HL-60 (cell line): ENCODE results near the gene XPR1.
"Not testable (repeated sequence)": the region's sequence is repeated elsewhere in the genome, so short reads cannot be mapped to it uniquely, and the experiment has no call there.

ENCODE experiments used
- CTCF ChIP-seq: IDR thresholded peaks from one replicate; pipeline ENCODE4 v1.5.1; 2011; ENCODE audit warnings: low read length, control low read depth, inconsistent platforms; ENCODE audit not compliant: insufficient read depth
- GABPA ChIP-seq: IDR thresholded peaks from 2 replicates; pipeline ENCODE4 v1.6.1; 2012; ENCODE audit warnings: low read depth

DNA sequence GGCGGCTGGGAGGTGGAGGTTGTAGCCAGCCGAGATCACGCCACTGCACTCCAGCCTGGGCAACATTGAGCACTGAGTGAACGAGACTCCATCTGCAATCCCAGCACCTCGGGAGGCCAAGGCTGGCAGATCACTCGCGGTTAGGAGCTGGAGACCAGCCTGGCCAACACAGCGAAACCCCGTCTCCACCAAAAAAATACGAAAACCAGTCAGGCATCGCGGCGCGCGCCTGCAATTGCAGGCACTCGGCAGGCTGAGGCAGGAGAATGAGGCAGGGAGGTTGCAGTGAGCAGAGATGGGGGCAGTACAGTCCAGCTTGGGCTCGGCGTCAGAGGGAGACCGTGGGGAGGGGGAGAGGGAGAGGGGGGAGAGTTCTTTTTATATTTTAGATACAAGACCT lies 79.4 kb downstream of the XPR1 start:
- TF ChIP-seq CTCF, GABPA: not testable (repeated sequence)
